ENCODE measurements around the gene SGCA. TPM values are rescaled to one million over a fixed set of nuclear protein-coding genes. Genes with fewer than 3 reads are reported as not detected.

Gene SGCA
- total and polyA plus RNA-seq, 2 of the 13 experiments (the other 11 are each of a cell fraction or from before 2014, with no cell fraction given): not detected

GRCh38 chr17:50149417-50150353, 16.1 kb upstream of the SGCA start (continued):
- TF ChIP-seq, protein P1, sequence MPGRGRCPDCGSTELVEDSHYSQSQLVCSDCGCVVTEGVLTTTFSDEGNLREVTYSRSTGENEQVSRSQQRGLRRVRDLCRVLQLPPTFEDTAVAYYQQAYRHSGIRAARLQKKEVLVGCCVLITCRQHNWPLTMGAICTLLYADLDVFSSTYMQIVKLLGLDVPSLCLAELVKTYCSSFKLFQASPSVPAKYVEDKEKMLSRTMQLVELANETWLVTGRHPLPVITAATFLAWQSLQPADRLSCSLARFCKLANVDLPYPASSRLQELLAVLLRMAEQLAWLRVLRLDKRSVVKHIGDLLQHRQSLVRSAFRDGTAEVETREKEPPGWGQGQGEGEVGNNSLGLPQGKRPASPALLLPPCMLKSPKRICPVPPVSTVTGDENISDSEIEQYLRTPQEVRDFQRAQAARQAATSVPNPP (CRISPR knock-in tag; IDR thresholded peaks at IDR 0.05): peak; percentile 81; the same call in 1 of the 2 replicates
- TF ChIP-seq HNRNPH1 (optimal IDR thresholded peaks at IDR 0.05; ENCODE audit: low read depth, low read length) (no peak), NCOA1 (CRISPR knock-in tag; IDR thresholded peaks at IDR 0.05) (no peak), GABPB1 (CRISPR knock-in tag; IDR thresholded peaks at IDR 0.05) (peak; percentile 89), ZNF33A (CRISPR knock-in tag; IDR thresholded peaks at IDR 0.05; ENCODE audit: borderline replicate concordance) (no peak), ZNF740 (CRISPR knock-in tag; IDR thresholded peaks at IDR 0.05) (no peak), ZNF431 (CRISPR knock-in tag; IDR thresholded peaks at IDR 0.05; ENCODE audit: borderline replicate concordance, low read depth) (peak; percentile 76), MYNN (CRISPR knock-in tag; IDR thresholded peaks at IDR 0.05; ENCODE audit: low read depth) (0 out of 2 replicates have a peak, but pooled peaks have one; percentile 19), ATF1 (CRISPR knock-in tag; IDR thresholded peaks at IDR 0.05) (no peak), ZNF274 (CRISPR knock-in tag; IDR thresholded peaks at IDR 0.05) (peak; percentile 46; the same call in 1 of the 2 replicates), ZNF878 (CRISPR knock-in tag; IDR thresholded peaks at IDR 0.05) (no peak), TP53 (CRISPR knock-in tag; conservative IDR thresholded peaks at IDR 0.05) (no peak), ZNF205 (CRISPR knock-in tag; IDR thresholded peaks at IDR 0.05) (no peak), PCBP2 (optimal IDR thresholded peaks at IDR 0.05; ENCODE audit: low read depth, low read length, poor library complexity, severe bottlenecking) (no peak), SMYD3 (CRISPR knock-in tag; IDR thresholded peaks at IDR 0.05) (no peak), HMG20A (CRISPR knock-in tag; IDR thresholded peaks at IDR 0.05; ENCODE audit: borderline replicate concordance) (no peak), ZBTB37 (CRISPR knock-in tag; IDR thresholded peaks at IDR 0.05) (no peak), ZNF496 (CRISPR knock-in tag; IDR thresholded peaks at IDR 0.05; ENCODE audit: insufficient replicate concordance) (no peak), ZNF367 (CRISPR knock-in tag; IDR thresholded peaks at IDR 0.05; ENCODE audit: borderline replicate concordance) (no peak; the same call in 1 of the 2 replicates), ZNF572 (CRISPR knock-in tag; IDR thresholded peaks at IDR 0.05) (no peak), ZNF256 (CRISPR knock-in tag; conservative IDR thresholded peaks at IDR 0.05) (no peak), KLF9 (CRISPR knock-in tag; IDR thresholded peaks at IDR 0.05; ENCODE audit: low read depth) (no peak; the same call in 1 of the 2 replicates), KAT7 (CRISPR knock-in tag; IDR thresholded peaks at IDR 0.05; ENCODE audit: borderline replicate concordance) (peak; percentile 75; the same call in 1 of the 2 replicates), RCOR2 (CRISPR knock-in tag; IDR thresholded peaks at IDR 0.05) (no peak), ELF4 (CRISPR knock-in tag; IDR thresholded peaks at IDR 0.05; ENCODE audit: borderline replicate concordance) (no peak), ZBTB8A (CRISPR knock-in tag; IDR thresholded peaks at IDR 0.05; ENCODE audit: borderline replicate concordance, low read depth) (no peak), ZNF34 (CRISPR knock-in tag; IDR thresholded peaks at IDR 0.05; ENCODE audit: borderline replicate concordance) (no peak)
